ENCODE results near the gene MYOZ2.

MYOZ2 gene

DNA sequence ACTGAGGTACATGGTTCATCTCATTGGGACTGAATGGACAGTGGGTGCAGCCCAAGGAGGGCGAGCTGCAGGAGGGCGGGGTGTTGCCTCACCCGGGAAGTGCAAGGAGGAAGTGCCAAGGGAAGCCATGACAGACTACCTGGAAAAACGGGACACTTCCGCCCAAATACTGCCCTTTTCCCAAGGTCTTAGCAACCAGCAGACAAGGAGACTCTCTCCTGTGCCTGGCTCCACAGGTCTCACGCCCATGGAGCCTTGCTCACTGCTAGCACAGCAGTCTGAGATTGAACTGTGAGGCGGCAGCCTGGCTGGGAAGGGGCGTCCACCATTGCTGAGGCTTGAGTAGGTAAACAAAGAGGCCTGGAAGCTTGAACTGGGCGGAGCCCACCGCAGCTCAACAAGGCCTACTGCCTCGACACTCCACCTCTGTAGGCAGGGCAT lies 62.2 kb downstream of the MYOZ2 start:
- TF ChIP-seq, protein P1, sequence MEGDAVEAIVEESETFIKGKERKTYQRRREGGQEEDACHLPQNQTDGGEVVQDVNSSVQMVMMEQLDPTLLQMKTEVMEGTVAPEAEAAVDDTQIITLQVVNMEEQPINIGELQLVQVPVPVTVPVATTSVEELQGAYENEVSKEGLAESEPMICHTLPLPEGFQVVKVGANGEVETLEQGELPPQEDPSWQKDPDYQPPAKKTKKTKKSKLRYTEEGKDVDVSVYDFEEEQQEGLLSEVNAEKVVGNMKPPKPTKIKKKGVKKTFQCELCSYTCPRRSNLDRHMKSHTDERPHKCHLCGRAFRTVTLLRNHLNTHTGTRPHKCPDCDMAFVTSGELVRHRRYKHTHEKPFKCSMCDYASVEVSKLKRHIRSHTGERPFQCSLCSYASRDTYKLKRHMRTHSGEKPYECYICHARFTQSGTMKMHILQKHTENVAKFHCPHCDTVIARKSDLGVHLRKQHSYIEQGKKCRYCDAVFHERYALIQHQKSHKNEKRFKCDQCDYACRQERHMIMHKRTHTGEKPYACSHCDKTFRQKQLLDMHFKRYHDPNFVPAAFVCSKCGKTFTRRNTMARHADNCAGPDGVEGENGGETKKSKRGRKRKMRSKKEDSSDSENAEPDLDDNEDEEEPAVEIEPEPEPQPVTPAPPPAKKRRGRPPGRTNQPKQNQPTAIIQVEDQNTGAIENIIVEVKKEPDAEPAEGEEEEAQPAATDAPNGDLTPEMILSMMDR (conservative IDR thresholded peaks at IDR 0.05; ENCODE audit: low read depth, low read length) = no peak
- Histone ChIP-seq H3K36me3 (ENCODE audit: insufficient read depth) (no peaks in the 10 kb centered on the region), H2AFZ (ENCODE audit: low read depth) (no peak overlapping the region), H3K79me2 (ENCODE audit: insufficient read depth, low read depth) (no peaks in the 10 kb centered on the region), H3K9ac (no peak overlapping the region), H3K27me3 (ENCODE audit: insufficient read depth, low read depth) (no peaks in the 10 kb centered on the region), H3K27ac (no peak overlapping the region), H3K4me1 (ENCODE audit: low read depth, poor library complexity, severe bottlenecking) (no peaks in the 10 kb centered on the region), H4K20me1 (ENCODE audit: insufficient read depth) (no peaks in the 10 kb centered on the region), H3K4me3 (IDR thresholded peaks at IDR 0.05; ENCODE audit: insufficient read depth, low read depth, low read length) (no peak overlapping the region), H3K4me2 (no peak overlapping the region)

DNA sequence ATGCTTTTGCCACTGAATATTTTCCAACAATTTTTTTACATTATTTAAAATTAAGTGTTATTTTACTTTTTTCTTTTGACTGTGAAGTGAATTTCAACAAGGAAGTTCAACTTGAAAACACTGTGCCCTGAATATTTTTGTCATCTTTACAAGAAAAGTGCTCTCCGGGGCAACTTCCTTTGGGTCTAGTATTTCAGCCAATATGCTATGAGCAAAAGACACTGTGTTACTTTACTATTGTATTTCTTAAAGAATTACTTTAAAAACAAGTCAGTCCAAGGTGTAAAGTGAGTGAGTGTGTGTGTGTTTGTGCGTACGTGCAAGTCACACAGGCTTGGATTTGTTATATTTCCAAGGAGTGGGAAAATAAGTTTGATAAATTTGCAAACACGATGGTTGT lies 69.3 kb downstream of the MYOZ2 start:
- H4K20me1 ChIP-seq (ENCODE audit: insufficient read depth) = no peaks in the 10 kb centered on the region
- H3K27me3 ChIP-seq (ENCODE audit: insufficient read depth, low read depth) = no peaks in the 10 kb centered on the region
- no peaks in the 10 kb centered on the region for H3K36me3 ChIP-seq (ENCODE audit: insufficient read depth)
- no peak overlapping the region for H2AFZ ChIP-seq (ENCODE audit: low read depth)
- no peaks in the 10 kb centered on the region for H3K79me2 ChIP-seq (ENCODE audit: insufficient read depth, low read depth)
- TF ChIP-seq, protein P1 (conservative IDR thresholded peaks at IDR 0.05; ENCODE audit: low read depth, low read length) = no peak
- no peak overlapping the region for H3K4me2 ChIP-seq
- H3K4me3 ChIP-seq (IDR thresholded peaks at IDR 0.05; ENCODE audit: insufficient read depth, low read depth, low read length) = no peak overlapping the region
- H3K27ac ChIP-seq = no peak overlapping the region
- H3K9ac ChIP-seq = no peak overlapping the region
- no peaks in the 10 kb centered on the region for H3K4me1 ChIP-seq (ENCODE audit: low read depth, poor library complexity, severe bottlenecking)

DNA sequence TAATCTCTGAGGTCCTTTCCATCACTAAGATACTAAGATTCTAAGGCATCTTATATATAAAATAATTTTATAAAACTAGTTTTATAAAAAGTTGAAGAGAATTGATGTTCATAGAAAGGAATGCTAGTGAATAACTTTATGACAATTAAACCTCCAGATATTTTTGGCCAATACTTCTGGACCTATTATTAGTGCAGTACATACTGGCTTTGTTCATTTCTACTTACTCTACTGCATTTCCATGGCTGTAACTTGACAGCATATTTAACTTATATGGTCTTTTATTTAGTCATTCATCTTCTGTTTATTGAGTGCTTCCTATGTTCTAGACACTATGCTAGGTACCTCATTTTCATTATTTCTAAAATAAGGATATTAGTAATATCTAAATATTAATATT lies 70.1 kb downstream of the MYOZ2 start:
- Histone ChIP-seq H3K27ac (no peak overlapping the region), H2AFZ (ENCODE audit: low read depth) (no peak overlapping the region), H4K20me1 (ENCODE audit: insufficient read depth) (no peaks in the 10 kb centered on the region), H3K27me3 (ENCODE audit: insufficient read depth, low read depth) (no peaks in the 10 kb centered on the region), H3K36me3 (ENCODE audit: insufficient read depth) (no peaks in the 10 kb centered on the region), H3K4me1 (ENCODE audit: low read depth, poor library complexity, severe bottlenecking) (peaks cover 2% of the 10 kb centered on the region), H3K4me2 (no peak overlapping the region), H3K4me3 (IDR thresholded peaks at IDR 0.05; ENCODE audit: insufficient read depth, low read depth, low read length) (no peak overlapping the region), H3K79me2 (ENCODE audit: insufficient read depth, low read depth) (no peaks in the 10 kb centered on the region), H3K9ac (no peak overlapping the region)
- TF ChIP-seq, protein P1 (conservative IDR thresholded peaks at IDR 0.05; ENCODE audit: low read depth, low read length) = no peak

DNA sequence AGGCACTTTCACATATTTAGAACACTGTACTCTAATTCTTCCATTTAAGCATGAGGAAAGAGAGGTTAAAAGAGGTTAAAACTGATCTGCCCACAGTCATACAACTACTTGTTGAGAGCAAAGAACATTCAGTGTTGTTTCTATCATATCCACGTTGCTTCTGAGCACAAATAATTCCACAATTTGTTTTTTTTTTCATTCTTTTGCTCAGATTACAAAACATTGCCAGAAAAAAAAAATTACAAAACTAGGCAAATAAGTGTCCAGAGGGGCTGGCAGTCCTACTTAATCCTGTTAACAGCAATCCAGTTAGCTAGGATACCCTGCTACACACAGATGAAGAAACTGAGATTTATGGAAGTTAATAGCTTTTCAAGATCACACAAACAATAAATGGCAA lies 70.5 kb downstream of the MYOZ2 start:
- no peaks in the 10 kb centered on the region for H3K27me3 ChIP-seq (ENCODE audit: insufficient read depth, low read depth)
- H3K4me1 ChIP-seq (ENCODE audit: low read depth, poor library complexity, severe bottlenecking) = peaks cover 7% of the 10 kb centered on the region
- no peak overlapping the region for H2AFZ ChIP-seq (ENCODE audit: low read depth)
- H4K20me1 ChIP-seq (ENCODE audit: insufficient read depth) = no peaks in the 10 kb centered on the region
- no peak overlapping the region for H3K4me3 ChIP-seq (IDR thresholded peaks at IDR 0.05; ENCODE audit: insufficient read depth, low read depth, low read length)
- H3K79me2 ChIP-seq (ENCODE audit: insufficient read depth, low read depth) = no peaks in the 10 kb centered on the region
- no peak overlapping the region for H3K27ac ChIP-seq
- no peaks in the 10 kb centered on the region for H3K36me3 ChIP-seq (ENCODE audit: insufficient read depth)
- TF ChIP-seq, protein P1 (conservative IDR thresholded peaks at IDR 0.05; ENCODE audit: low read depth, low read length) = no peak
- no peak overlapping the region for H3K9ac ChIP-seq
- no peak overlapping the region for H3K4me2 ChIP-seq
